OCI-LY7 (cell line): Measurements from ENCODE around the gene BANF2.

Experiments used
- EZH2phosphoT487 ChIP-seq: fragments of 200-600 bp; sonication (generic); IDR thresholded peaks from 2 replicates; pipeline ENCODE4 v1.6.1; 2018; ENCODE audit warnings: low read depth, borderline replicate concordance, mild to moderate bottlenecking, mixed run types, antibody characterized with exemption, low read length, moderate library complexity, mixed read lengths
- TF ChIP-seq, protein P1 (sequence below): fragments of 200-600 bp; sonication (generic); conservative IDR thresholded peaks from 2 replicates; pipeline ENCODE4 v1.5.1; 2014; ENCODE audit warnings: mild to moderate bottlenecking, antibody characterized with exemption, low read length, moderate library complexity, mixed read lengths

- TF ChIP-seq, protein P1, sequence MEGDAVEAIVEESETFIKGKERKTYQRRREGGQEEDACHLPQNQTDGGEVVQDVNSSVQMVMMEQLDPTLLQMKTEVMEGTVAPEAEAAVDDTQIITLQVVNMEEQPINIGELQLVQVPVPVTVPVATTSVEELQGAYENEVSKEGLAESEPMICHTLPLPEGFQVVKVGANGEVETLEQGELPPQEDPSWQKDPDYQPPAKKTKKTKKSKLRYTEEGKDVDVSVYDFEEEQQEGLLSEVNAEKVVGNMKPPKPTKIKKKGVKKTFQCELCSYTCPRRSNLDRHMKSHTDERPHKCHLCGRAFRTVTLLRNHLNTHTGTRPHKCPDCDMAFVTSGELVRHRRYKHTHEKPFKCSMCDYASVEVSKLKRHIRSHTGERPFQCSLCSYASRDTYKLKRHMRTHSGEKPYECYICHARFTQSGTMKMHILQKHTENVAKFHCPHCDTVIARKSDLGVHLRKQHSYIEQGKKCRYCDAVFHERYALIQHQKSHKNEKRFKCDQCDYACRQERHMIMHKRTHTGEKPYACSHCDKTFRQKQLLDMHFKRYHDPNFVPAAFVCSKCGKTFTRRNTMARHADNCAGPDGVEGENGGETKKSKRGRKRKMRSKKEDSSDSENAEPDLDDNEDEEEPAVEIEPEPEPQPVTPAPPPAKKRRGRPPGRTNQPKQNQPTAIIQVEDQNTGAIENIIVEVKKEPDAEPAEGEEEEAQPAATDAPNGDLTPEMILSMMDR = no peak; the same call in 1 of the 2 replicates
- no peak for TF ChIP-seq EZH2phosphoT487
These were observed 18.7 kb upstream of the BANF2 start for GRCh38 chr20:17680836-17681725.
